ENCODE measurements around the gene SAG. TPM values are rescaled to one million over a fixed set of nuclear protein-coding genes. Genes with fewer than 3 reads are reported as not detected.

SAG gene
- total RNA-seq, 2 experiments from 2014 or later = 0.32 TPM; not detected in 1

DNA sequence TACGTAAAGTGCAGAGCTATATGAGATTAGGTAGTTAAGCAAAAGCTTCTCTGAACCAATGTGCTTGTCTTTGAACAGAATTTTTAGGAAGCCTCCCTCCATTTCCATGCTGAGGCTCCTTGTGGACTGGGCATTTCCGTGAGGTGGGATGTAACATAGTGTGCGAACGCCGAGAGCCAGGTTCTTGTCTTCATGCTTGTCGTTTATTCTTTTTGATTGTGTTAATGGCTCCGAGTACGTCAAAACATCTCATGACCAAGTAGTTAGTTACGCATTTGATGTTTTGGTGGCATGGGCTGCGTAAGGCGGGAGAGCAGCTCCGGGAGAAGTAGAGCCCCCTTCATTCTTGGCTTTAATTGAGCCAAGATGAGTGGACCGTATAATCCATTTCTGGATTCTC is 79.6 kb downstream of the SAG start:
- no peak overlapping the region for H3K4me2 ChIP-seq (ENCODE audit: low read length)
- peaks cover 45% of the 10 kb centered on the region for H3K4me1 ChIP-seq (ENCODE audit: insufficient read depth, low read length, poor library complexity, severe bottlenecking)
- TF ChIP-seq, protein P1, sequence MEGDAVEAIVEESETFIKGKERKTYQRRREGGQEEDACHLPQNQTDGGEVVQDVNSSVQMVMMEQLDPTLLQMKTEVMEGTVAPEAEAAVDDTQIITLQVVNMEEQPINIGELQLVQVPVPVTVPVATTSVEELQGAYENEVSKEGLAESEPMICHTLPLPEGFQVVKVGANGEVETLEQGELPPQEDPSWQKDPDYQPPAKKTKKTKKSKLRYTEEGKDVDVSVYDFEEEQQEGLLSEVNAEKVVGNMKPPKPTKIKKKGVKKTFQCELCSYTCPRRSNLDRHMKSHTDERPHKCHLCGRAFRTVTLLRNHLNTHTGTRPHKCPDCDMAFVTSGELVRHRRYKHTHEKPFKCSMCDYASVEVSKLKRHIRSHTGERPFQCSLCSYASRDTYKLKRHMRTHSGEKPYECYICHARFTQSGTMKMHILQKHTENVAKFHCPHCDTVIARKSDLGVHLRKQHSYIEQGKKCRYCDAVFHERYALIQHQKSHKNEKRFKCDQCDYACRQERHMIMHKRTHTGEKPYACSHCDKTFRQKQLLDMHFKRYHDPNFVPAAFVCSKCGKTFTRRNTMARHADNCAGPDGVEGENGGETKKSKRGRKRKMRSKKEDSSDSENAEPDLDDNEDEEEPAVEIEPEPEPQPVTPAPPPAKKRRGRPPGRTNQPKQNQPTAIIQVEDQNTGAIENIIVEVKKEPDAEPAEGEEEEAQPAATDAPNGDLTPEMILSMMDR (conservative IDR thresholded peaks at IDR 0.05; ENCODE audit: low read length) = no peak
- TF ChIP-seq EZH2phosphoT487 (IDR thresholded peaks at IDR 0.05; ENCODE audit: borderline replicate concordance, low read depth, low read length) = no peak
- POLR2A ChIA-PET = interaction anchor here (0.5 to 0.9 kb wide), 4 partner anchors 8 to 1738 kb away, joined by 3 to 4 read pairs (median 3); no protein-coding TSS in a partner anchor
- peaks cover 48% of the 10 kb centered on the region for H3K79me2 ChIP-seq (ENCODE audit: insufficient read depth, low read depth, low read length)
- H4K20me1 ChIP-seq (ENCODE audit: insufficient read depth, low read length) = no peaks in the 10 kb centered on the region; the same call in 1 of the 2 replicates
- intact Hi-C loops (cut with micrococcal nuclease; ENCODE audit: unreplicated experiment) = no loop called here
- no peak for DNase-seq (ENCODE audit: low spot score)
- no TSS peak for BruUV-seq (replicated peaks)
- H3K9me3 ChIP-seq (ENCODE audit: low read length) = no peaks in the 10 kb centered on the region
- H3K36me3 ChIP-seq (ENCODE audit: insufficient read depth, low read length) = peaks cover 40% of the 10 kb centered on the region
- no peak overlapping the region for H2AFZ ChIP-seq (ENCODE audit: low read length)
- no peak overlapping the region for H3K27ac ChIP-seq (ENCODE audit: low read depth, low read length, poor library complexity, severe bottlenecking)
- no peaks in the 10 kb centered on the region for H3K9me2 ChIP-seq (ENCODE audit: insufficient read depth, low read length)
- CTCF ChIA-PET (ENCODE audit: unreplicated experiment) = interaction anchor here (1.4 kb wide), 1 partner anchor 17 kb away, joined by 3 read pairs; no protein-coding TSS in a partner anchor
- H3K4me3 ChIP-seq (ENCODE audit: low read depth, low read length, poor library complexity, severe bottlenecking) = no peak overlapping the region

DNA sequence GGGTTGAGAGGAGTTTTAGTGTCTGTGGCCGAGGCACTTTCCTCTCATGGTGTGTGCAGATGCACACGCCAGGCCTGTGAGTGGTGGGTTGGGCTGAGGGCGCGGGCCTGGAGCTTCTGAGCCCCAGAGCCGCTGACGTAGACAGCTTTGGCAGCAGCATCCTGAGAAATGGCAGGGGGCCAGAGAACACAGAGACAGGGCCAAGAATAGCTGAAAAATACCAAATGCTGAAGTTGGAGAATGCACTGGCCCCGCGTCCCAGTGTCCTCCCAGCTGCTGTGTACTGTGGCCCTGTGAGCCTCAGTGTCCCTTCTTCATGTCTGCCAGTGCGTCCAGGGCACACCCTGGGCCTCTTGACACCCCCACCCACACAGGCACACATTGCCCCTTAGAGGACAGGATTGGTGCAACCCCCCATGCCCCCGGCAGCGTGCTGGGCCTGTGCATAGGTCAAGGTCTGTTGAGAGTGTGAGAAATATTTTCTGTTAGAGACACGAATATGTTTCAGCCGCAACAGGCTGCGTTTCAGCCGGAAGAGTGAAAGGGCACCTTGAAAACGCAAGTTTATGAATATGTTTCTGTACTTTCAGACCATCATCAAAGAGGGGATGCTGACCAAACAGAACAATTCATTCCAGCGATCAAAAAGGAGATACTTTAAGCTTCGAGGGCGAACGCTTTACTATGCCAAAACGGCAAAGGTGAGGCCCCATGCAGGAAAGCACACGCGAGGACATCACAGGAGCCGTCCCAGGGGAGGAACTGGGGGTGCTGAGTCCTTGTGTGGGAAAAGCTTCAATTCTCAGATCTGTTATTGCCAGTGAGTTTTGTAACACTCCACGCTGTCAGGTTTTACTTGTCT is 80.3 kb downstream of the SAG start:
- H3K4me3 ChIP-seq (ENCODE audit: low read depth, low read length, poor library complexity, severe bottlenecking) = no peak overlapping the region
- DNase-seq (ENCODE audit: low spot score) = no peak
- no peaks in the 10 kb centered on the region; the same call in 1 of the 2 replicates for H4K20me1 ChIP-seq (ENCODE audit: insufficient read depth, low read length)
- no peaks in the 10 kb centered on the region for H3K9me2 ChIP-seq (ENCODE audit: insufficient read depth, low read length)
- H3K79me2 ChIP-seq (ENCODE audit: insufficient read depth, low read depth, low read length) = peaks cover 41% of the 10 kb centered on the region
- H2AFZ ChIP-seq (ENCODE audit: low read length) = no peak overlapping the region
- peaks cover 45% of the 10 kb centered on the region for H3K4me1 ChIP-seq (ENCODE audit: insufficient read depth, low read length, poor library complexity, severe bottlenecking)
- no peaks in the 10 kb centered on the region for H3K9me3 ChIP-seq (ENCODE audit: low read length)
- no peak overlapping the region for H3K27ac ChIP-seq (ENCODE audit: low read depth, low read length, poor library complexity, severe bottlenecking)
- H3K36me3 ChIP-seq (ENCODE audit: insufficient read depth, low read length) = peaks cover 46% of the 10 kb centered on the region
- no TSS peak for BruUV-seq (replicated peaks)
- no peak for TF ChIP-seq EZH2phosphoT487 (IDR thresholded peaks at IDR 0.05; ENCODE audit: borderline replicate concordance, low read depth, low read length)
- TF ChIP-seq, protein P1 (conservative IDR thresholded peaks at IDR 0.05; ENCODE audit: low read length) = no peak
- POLR2A ChIA-PET = interaction anchor here (0.5 to 1.1 kb wide), 7 partner anchors 9 to 981 kb away, joined by 3 to 4 read pairs (median 3); no protein-coding TSS in a partner anchor
- CTCF ChIA-PET (ENCODE audit: unreplicated experiment) = interaction anchor here (1.4 kb wide), 1 partner anchor 17 kb away, joined by 3 read pairs; no protein-coding TSS in a partner anchor
- intact Hi-C loops (cut with micrococcal nuclease; ENCODE audit: unreplicated experiment) = no loop called here
- H3K4me2 ChIP-seq (ENCODE audit: low read length) = no peak overlapping the region

All from OCI-LY7 (cell line).